Measurements from ENCODE around the gene FAM181B.
"Not testable (repeated sequence)": the region's sequence is repeated elsewhere in the genome, so short reads cannot be mapped to it uniquely, and the experiment has no call there.

The FAM181B gene

GRCh38 chr11:82732348-82732733 is 1.3 kb downstream of the FAM181B start:
- no peak for DNase-seq (ENCODE audit: low read depth)

GRCh38 chr11:82731691-82732277 is 1.9 kb downstream of the FAM181B start:
- no peak for DNase-seq (ENCODE audit: low read depth)

- no peak for DNase-seq (ENCODE audit: low read depth)
These were observed 2.9 kb downstream of the FAM181B start for GRCh38 chr11:82730754-82731153.

- DNase-seq (ENCODE audit: low read depth) = no peak
These were observed 3.4 kb downstream of the FAM181B start for GRCh38 chr11:82730286-82730685.

- DNase-seq (ENCODE audit: low read depth) = no peak
These were observed 9.6 kb downstream of the FAM181B start for GRCh38 chr11:82724026-82724425.

- DNase-seq (ENCODE audit: low read depth) = no peak
These were observed 11.4 kb downstream of the FAM181B start for GRCh38 chr11:82722231-82722630.

GRCh38 chr11:82720267-82721065 is 13.2 kb downstream of the FAM181B start:
- DNase-seq (ENCODE audit: low read depth) = no peak

- no peak for DNase-seq (ENCODE audit: low read depth)
These were observed 14.1 kb downstream of the FAM181B start for GRCh38 chr11:82719361-82720105.

GRCh38 chr11:82718821-82719220 is 14.8 kb downstream of the FAM181B start:
- no peak for DNase-seq (ENCODE audit: low read depth)

GRCh38 chr11:82718307-82718706 is 15.4 kb downstream of the FAM181B start:
- no peak for DNase-seq (ENCODE audit: low read depth)

- DNase-seq (ENCODE audit: low read depth) = no peak
These were observed 19.1 kb downstream of the FAM181B start for GRCh38 chr11:82714346-82715174.

- DNase-seq (ENCODE audit: low read depth) = no peak
These were observed 22.0 kb downstream of the FAM181B start for GRCh38 chr11:82711648-82712047.

GRCh38 chr11:82703796-82704195 is 29.9 kb downstream of the FAM181B start:
- no peak for DNase-seq (ENCODE audit: low read depth)

GRCh38 chr11:82703226-82703625 is 30.4 kb downstream of the FAM181B start:
- no peak for DNase-seq (ENCODE audit: low read depth)

GRCh38 chr11:82701847-82702520 is 31.7 kb downstream of the FAM181B start:
- DNase-seq (ENCODE audit: low read depth) = no peak

- DNase-seq (ENCODE audit: low read depth) = no peak
These were observed 34.9 kb downstream of the FAM181B start for GRCh38 chr11:82698576-82699352.

GRCh38 chr11:82692981-82693380 is 40.7 kb downstream of the FAM181B start:
- no peak for DNase-seq (ENCODE audit: low read depth)

GRCh38 chr11:82689347-82689746 is 44.3 kb downstream of the FAM181B start:
- DNase-seq (ENCODE audit: low read depth) = not testable (repeated sequence)

- no peak for DNase-seq (ENCODE audit: low read depth)
These were observed 47.5 kb downstream of the FAM181B start for GRCh38 chr11:82686211-82686610.

GRCh38 chr11:82683029-82683428 is 50.6 kb downstream of the FAM181B start:
- no peak for DNase-seq (ENCODE audit: low read depth)
